NCI-H82 treated with DMSO at 0.1 percent for 48 hours (cell line): ENCODE measurements around the gene NPTX2.

ENCODE experiments used
- DNase-seq: peaks from one replicate; lab custom pipeline; 2025; ENCODE audit not compliant: unreplicated experiment; lab: John Stamatoyannopoulos, UW

Gene NPTX2

GRCh38 chr7:98653601-98654310, 36.7 kb downstream of the NPTX2 start:
- no peak for DNase-seq

DNA sequence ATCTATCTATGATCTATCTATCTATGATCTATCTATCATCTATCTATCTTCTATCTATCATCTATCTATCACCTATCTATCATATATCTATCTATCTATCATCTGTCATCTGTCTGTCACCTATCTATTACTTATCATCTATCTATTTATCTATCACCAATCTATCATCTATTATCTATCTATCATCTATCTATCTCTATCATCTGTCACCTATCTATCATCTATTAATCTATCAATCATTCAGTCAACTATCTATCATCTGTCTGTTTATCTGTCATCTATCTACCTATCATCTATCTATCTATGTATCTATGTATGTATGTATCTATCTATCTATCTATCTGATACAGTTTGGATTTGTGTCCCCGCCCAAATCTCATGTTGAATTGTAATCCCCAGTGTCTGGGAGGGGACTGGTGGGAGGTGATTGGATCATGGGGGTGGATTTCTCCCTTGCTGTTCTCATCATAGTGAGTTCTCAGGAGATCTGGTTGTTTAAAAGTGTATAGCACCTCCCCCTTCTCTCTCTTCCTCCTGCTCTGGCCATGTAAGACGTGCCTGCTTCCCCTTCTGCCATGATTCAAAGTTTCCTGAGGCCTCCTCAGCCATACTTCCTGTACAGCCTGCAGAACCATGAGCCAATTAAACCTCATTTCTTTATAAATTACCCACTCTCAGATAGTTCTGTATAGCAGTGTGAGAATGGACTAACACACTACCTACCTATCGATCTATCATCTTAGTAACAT, 37.6 kb downstream of the NPTX2 start:
- no peak for DNase-seq

DNA sequence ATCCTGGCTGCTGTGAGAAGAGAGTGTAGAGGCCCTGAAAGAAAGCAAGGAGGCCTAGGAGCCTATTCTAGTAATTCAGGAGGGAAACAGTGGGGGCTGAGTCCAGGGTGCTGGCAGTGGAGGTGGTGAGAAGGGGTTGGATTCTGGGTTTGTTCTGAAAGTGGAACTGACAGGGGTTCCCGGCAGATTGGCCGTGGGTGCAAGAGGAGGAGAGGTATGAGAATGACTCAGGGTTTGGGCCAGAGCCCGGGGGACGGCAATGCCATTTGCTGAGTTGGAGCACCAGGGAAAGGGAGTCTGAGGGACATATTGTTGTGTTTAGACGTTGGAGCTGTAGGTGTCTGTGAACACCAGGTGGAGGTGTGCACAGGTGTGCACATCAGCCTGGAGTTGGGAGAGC, 38.5 kb downstream of the NPTX2 start:
- DNase-seq = no peak

DNA sequence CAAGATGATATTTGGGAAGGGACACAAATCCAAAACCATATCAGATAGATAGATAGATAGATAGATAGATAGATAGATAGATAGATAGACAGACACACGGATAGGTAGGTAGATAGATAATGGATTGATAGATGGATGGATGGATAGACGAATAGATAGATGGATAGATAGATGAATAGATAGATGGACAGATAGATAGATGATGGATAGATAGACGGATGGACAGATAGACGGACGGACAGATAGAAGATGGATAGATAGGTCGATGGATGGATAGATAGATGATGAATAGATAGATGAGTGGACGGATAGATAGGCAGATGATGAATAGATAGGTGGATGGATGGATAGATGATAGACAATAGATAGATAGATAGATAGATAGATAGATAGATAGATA, 39.8 kb downstream of the NPTX2 start:
- DNase-seq = no peak

GRCh38 chr7:98657736-98658135, 40.7 kb downstream of the NPTX2 start:
- DNase-seq = no peak

- DNase-seq = no peak
Measured at GRCh38 chr7:98659756-98660155, 42.7 kb downstream of the NPTX2 start.

DNA sequence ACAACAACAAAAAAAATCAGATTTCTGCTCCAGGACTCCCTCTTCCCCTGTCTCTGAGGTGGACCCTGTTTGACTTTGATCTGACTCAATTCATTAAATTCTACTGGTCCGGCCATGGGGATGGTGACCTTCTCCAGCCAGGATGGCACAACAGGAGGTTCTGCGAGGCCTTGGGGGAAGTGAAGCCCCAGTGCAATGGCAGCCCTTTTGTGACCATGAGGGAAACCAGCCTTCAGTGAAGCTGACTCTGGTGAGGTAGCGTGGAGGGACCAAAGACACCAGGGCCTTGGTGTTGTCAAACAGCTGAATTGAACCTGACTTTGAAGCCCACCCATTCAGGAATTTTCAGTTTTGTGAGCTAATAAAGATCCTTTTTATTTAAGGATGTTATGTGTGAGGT, 44.5 kb downstream of the NPTX2 start:
- no peak for DNase-seq

- no peak for DNase-seq
Measured at GRCh38 chr7:98662289-98662688, 45.2 kb downstream of the NPTX2 start.

DNA sequence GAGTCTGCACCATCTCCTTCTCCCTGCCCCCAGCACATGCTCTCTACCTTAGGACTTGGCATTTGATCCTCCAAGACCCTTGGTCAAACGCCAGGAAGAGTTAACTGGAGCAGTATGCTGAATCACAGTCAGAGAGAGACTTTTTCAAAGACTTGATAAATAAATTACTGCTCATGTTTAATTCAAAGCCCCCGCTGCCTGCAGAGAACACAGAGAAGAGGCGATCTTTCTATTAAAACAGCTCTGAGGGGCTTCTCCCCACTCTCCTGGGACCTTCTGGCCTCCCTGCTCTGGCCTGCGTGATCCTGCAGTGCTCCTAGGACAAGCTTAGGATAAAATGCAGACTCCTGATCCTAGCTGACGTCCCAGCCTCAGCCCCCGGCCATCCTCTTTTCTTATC, 47.8 kb downstream of the NPTX2 start:
- no peak for DNase-seq

DNA sequence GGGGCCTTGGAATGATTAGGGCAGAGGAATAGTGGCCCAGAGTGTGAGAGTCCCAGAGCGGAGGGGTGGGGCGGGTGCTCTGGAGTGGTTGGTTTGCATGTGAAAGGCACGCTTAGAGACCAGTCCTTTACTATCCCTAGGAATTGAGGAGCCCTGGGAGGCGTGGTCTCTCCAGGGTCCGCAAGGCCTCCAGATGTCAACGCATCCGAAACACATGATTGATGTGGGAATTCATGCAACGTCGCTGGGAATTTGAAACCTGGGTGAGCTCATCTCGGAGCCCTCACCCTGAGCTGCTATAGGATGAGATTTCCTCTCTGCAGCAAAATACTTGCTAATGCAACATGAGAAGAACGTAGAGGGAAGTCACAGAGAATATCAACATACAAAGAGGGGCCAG, 51.2 kb downstream of the NPTX2 start:
- peak; percentile 3 for DNase-seq

- no peak for DNase-seq
Measured at GRCh38 chr7:98669329-98670000, 52.4 kb downstream of the NPTX2 start.

- DNase-seq = no peak
Measured at GRCh38 chr7:98670186-98670585, 53.1 kb downstream of the NPTX2 start.

DNA sequence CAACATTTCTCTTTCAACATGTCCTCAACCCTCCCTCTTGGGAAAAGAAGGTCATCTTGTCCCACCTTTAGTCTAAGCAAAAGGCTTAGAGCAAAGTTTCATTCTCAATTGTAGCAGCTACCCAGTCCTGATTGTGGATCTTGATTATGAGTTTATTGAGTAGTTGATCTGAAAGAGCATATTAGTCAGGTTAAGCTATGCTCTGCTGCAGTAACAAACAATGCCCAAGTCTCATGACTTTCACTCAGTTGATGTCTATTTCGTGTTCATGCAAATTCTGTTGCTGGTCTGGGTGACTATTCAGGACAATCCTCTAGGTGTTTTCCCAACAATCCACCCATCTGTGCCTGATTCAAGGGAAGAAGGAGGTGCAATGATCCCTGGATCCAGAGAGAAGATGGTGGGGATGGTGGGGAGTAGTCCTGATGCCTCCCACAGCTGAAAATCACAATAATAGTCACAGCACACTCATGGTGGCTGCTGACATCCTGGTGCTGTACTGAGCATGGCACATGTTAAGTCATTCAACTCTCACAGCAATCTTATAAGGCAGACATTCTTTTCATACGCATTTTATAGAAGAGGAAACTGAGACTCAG, 54.7 kb downstream of the NPTX2 start:
- DNase-seq = no peak

DNA sequence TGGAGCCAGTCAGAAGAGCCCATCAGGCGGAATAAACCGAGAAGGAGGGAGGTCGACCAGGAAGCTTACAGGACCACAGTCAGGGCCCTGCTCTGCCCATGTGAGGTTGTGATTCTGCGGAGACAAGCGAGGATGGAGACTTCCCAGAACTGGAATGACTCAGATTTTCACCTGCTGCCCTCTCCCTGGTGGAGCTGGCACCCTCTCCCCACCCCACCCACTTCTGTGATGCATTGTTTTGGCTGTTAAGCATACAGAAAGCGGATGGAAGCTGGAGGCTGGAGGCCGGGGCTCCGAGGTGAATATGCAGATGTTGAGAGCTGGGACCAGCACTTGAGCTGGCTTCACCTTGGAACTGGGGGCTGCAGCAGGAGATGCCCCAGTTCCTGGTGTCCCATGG, 57.4 kb downstream of the NPTX2 start:
- no peak for DNase-seq

DNA sequence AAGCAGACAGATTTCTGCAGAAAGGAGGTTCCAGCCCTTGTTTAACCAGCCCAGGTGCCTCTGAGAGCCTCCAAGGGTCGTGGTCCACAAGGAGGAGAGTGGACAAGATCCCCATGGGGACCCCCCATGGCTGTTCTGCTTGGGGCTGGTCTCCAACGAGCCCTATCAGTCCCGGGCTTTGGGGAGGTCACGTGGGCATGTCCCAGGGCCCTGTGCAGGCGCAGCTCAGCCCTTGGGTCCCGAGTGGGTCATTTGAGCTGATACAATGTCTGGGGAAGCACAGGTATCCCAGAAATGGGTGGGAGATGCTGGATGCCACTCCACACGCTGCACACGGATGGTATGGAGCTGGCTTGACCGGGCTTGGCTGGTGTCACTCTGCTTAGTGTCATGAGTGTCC, 57.8 kb downstream of the NPTX2 start:
- DNase-seq = no peak

DNA sequence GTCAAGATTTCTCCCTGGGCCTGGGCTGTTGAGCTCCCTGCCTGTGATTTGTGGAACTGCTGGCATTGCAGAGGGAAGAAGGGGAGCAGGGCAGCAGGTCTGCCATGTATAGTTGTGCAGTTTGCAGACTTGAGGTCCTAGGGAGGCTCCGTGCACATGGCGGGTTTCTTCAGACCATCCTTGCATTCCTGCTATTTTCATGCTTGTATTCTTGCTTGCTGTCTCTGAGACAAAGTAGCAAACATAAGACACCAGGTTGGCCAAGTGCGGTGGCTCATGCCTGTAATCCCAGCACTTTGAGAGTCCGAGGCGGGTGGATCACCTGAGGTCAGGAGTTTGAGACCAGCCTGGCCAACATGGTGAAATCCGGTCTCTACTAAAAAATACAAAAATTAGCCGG, 61.1 kb downstream of the NPTX2 start:
- DNase-seq = no peak
